GM21723 (cell line): Measurements from ENCODE around the gene OCSTAMP.

Experiments
- ATAC-seq: cut with Tn5 transposase; IDR thresholded peaks from one replicate; pipeline ENCODE4 v1.9.1; 2021; ENCODE audit warnings: mild to moderate bottlenecking, moderate library complexity; ENCODE audit not compliant: unreplicated experiment

OCSTAMP gene, protein sequence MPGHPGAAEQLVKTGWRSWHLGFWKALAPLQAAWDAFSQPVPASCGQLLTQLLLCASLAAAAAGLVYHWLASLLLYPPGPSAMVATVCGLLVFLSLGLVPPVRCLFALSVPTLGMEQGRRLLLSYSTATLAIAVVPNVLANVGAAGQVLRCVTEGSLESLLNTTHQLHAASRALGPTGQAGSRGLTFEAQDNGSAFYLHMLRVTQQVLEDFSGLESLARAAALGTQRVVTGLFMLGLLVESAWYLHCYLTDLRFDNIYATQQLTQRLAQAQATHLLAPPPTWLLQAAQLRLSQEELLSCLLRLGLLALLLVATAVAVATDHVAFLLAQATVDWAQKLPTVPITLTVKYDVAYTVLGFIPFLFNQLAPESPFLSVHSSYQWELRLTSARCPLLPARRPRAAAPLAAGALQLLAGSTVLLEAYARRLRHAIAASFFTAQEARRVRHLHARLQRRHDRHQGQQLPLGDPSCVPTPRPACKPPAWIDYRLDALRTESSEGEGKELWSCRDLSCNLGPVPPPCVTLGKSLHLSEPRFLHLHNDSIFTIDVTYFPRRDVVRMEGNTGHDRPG

GRCh38 chr20:46550461-46550860 is at the start of gene OCSTAMP:
OCSTAMP (minus strand) TSS chr20:46550654; CDS start chr20:46550560, 94 bp downstream.
- ATAC-seq, result no peak

- no peak for ATAC-seq
Observed at GRCh38 chr20:46599227-46599987, 49.0 kb upstream of the OCSTAMP start.

- no peak for ATAC-seq
Observed at GRCh38 chr20:46595933-46596332, 45.5 kb upstream of the OCSTAMP start.

- no peak for ATAC-seq
Observed at GRCh38 chr20:46594725-46595124, 44.3 kb upstream of the OCSTAMP start.

DNA sequence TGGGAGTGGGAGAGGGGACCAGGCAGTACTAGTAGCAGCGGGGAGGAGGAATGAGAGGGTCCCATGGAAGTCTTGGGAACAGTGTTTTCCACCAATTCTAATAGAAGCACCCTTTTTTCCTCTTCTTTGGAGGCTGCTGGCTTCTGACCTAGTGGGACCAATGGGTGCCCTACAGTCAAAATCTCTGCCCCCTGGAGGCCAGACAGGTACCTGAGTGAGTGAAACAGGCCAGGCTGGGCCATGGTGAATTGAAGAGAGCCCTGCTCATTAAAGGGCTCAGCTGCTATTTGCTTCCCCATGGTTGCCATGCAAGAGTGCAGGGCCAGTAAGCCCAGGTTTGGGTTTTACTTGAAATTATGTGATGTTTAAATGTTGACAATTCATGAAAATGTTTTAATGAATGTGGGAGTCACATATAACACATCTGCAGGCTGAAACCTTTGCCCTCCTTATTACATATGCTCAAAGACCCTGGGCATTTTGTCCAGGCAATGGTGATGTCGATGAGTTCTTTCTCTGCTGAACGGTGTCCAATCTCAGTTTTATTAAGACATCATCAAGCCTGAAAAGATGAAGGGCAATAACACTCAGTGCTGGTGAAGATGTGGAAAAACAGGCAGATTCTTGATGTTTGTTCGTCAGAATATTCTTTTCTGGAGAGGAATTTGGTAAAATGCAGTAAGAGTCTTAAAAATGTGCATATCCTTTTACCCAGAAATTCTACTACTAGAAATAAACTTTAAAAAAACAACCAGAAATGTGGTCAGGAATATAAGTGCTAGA is 42.3 kb upstream of the OCSTAMP start:
- no peak for ATAC-seq

DNA sequence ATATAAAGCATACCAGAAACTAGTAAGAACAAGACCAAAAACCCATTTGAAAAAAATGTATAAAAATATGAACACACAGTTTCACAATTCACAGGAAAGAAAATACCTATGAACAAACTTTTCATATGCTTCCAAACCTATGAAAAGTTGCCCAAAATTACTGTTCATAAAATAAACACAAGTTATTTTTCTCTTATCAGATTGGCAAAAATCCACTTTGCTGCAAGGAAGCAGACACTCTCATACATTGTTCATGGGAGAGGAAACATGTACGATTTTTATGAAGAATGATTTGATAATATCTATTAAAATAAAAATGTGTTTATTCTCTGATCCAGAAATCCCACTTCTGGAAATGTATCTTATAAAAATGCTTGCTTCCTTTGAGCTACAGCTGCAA is 40.0 kb upstream of the OCSTAMP start:
- ATAC-seq, result no peak

DNA sequence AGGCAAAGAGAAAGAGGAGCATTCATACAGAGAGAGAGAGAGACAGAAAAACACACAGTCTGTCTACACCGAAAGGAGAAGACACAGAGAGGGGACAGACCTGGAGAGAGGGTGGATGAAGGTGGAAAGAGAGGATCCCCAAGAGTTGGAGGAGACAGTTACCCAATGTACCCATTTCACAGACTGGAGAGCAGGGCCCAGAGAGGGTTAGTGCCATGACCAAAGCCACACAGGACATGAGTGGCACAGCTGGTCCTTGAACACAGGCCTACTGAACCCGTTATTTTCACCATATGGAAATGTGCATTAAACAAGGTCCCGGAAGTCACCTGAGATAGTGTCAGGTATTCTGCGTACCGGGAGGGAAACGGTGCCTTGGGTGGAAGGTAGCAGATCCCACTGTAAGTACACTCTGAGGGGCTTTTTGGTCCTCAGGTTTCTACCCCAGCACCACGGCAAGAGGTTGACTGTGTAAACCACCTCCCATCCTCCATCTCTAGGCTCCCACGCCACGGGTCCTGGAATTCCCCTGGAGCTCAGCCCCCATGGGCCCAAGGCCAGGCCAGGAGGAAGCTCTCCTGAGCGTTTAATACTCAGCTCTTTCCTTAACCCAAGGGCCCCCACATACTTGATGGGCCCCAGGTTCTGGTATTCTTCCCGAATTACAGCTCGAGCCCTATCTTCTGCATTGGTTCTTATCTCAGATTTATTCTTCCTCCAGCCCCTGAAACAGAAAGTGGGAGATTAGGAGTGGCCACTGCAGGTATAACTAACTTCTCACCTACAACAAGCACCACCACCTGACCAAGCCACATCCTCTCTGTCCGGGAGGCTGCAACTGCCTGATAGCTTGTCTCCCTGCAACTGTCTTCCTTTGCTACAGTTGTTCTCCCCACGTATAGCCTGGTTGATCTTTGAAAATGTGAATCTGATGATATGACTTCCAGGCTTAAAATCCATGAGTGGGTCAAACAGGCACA is 38.4 kb upstream of the OCSTAMP start:
- no peak for ATAC-seq

- no peak for ATAC-seq
Observed at GRCh38 chr20:46587986-46588385, 37.5 kb upstream of the OCSTAMP start.

DNA sequence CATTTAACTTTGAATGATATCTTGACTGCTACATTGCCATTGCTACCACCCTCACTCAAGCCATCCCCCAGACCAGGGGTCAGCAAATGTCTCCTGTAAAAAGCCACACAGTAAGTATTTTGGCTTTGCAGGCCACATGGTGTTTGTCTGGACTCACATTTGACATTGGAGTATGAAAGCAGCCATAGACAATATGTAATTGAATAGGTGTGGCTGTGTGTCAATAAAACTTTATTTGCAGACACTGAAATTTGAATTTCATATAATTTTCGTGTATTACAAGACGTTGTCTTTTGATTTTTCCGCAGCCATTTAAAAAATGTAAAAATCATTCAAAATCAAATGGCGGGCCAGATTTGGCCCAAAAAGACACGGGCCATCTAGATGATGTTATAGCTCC is 36.3 kb upstream of the OCSTAMP start:
- no peak for ATAC-seq

DNA sequence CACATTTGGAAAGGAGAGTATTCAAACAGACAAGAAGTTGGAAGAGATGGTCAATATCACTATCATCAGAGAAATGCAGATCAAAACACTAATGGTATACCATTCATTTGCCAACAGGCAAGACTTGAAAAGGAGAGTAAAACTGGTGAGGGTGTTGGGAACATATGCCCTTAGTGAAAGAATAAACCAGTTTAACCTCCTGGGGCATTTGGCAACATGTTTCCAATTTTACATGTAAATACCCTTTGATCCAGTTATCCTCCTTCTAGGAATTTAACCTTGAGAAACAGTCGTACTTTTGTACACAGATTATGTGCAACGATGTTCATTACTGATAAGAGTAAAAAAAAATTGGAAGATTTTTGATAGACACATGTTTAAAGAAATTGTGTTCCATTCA is 34.1 kb upstream of the OCSTAMP start:
- ATAC-seq, result no peak

DNA sequence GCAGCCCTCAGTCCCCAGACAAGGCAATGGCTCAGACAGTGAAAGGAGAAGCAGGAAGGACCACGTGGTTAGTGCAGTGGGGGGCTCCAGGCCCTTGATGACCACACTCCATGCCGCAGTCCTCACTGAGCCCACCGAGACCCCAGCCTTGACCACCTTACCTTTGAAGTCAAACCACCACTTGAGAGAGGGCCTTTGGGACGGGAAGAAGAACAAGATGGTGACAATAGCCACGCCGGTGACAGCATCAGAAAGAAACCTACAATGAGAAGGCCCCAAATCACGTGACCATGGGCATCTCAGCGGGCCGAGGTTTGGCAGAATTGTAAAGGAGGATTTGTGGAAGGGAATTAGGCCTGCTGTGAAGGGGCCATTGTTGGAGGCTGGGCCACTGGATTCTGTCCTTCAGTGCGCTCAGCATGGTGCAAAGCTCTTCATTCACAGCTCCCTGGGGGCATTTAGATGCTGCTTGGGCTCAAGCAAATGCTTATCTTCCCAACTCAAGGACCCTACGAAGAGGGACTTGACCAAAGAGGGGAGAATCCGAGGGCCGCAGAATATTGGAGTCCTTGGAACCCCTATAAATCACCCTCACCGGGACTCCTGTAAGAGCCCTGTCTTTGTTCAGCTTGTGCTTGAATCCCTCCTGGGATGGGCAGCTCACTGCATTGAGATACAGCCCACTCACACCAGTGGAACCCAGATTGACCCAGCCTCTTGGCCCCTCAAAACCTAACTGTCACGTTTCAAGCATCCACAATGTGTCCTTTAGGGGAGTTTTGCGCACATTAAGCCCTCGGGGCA is 33.2 kb upstream of the OCSTAMP start:
- no peak for ATAC-seq

GRCh38 chr20:46582648-46583047 is 32.2 kb upstream of the OCSTAMP start:
- no peak for ATAC-seq

DNA sequence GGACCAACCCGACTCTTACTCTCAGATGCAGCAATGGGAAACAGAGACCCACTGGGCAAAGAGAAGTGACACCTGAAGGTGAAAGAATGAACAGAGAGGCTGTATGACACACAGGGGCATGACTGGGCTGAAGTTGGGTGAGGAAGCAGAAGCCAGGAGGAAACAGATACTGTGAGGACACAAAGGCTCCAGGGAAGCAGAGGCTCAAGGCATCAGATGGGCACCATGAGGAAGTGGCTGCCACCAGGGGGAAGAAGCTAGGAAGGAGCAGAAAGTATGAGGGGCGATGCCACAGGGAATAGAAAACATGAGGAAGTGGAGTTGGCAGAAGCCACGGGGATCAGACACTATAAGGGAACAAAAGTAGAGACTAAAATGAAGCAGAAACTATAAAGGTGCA is 30.9 kb upstream of the OCSTAMP start:
- no peak for ATAC-seq

- no peak for ATAC-seq
Observed at GRCh38 chr20:46580613-46581205, 30.3 kb upstream of the OCSTAMP start.

DNA sequence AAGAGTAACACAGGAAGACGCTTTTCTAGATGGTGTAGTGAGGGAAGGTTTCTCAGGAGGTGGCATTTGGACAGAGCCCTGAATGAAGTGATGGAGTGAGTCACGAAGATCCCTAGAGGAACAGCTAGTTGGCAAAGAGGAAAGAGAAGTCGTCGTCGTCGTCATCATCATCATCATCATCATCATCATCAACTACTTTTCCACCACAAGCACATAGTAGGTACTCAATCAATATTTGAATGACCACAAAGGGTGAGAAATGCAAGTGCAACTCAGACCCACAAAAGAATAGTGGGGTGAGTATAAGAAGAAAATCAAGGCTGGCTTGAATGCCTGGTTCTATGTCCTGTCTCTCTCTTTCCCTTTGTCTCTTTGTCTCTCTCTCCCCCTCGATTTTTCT is 28.3 kb upstream of the OCSTAMP start:
- no peak for ATAC-seq

DNA sequence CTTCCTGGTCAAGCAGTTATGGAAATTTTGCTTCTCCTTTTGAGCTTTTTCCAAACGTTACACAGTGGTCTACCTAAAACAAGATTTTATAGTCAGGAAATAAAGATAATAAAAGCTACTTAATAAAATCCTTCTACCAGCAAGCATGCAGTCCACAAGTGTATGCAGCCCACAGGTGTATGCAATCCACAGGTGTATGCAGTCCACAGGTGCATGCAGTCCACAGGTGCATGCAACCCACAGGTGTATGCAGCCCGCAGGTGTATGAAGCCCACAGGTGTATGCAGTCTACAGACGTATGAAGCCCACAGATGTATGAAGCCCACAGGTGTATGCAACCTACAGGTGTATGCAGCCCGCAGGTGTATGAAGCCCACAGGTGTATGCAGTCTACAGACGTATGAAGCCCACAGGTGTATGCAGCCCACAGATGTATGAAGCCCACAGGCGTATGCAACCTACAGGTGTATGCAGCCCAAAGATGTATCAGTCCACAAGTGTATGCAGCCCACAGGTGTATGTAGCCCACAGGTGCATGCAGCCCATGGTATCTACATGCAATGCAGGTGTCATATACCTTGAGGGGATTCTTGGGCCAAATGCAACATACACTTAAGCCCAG is 26.4 kb upstream of the OCSTAMP start:
- no peak for ATAC-seq

- no peak for ATAC-seq
Observed at GRCh38 chr20:46575937-46576461, 25.5 kb upstream of the OCSTAMP start.

- no peak for ATAC-seq
Observed at GRCh38 chr20:46575394-46575793, 24.9 kb upstream of the OCSTAMP start.
